Measurements from ENCODE around the gene ALOX5. TPM values are rescaled to one million over a fixed set of nuclear protein-coding genes. Genes with fewer than 3 reads are reported as not detected.
"Not testable (repeated sequence)": the region's sequence is repeated elsewhere in the genome, so short reads cannot be mapped to it uniquely, and the experiment has no call there.

ALOX5 gene
- total and polyA plus RNA-seq, 8 donors = 6.2 to 44.3 (median 30.8) TPM

DNA sequence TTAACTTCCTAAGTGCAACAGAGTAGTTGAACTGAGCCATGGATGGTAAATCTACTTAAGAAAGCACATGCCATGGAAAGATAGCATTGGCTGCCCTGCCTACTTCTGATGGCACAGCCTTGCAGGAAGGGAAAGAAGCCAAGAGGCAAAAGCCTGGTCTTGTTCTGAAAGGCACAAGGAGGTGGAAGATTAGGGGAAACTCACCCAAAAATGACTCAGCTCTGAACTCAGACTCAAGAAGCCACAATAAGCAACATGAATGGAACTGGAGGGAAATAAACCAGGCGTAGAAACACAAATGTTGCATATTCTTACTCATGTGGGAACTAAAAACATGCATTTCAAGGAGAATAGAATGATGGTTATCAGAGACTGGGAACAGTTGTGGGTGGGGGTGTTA lies 20.8 kb upstream of the ALOX5 start:
- TF ChIP-seq, protein P1, sequence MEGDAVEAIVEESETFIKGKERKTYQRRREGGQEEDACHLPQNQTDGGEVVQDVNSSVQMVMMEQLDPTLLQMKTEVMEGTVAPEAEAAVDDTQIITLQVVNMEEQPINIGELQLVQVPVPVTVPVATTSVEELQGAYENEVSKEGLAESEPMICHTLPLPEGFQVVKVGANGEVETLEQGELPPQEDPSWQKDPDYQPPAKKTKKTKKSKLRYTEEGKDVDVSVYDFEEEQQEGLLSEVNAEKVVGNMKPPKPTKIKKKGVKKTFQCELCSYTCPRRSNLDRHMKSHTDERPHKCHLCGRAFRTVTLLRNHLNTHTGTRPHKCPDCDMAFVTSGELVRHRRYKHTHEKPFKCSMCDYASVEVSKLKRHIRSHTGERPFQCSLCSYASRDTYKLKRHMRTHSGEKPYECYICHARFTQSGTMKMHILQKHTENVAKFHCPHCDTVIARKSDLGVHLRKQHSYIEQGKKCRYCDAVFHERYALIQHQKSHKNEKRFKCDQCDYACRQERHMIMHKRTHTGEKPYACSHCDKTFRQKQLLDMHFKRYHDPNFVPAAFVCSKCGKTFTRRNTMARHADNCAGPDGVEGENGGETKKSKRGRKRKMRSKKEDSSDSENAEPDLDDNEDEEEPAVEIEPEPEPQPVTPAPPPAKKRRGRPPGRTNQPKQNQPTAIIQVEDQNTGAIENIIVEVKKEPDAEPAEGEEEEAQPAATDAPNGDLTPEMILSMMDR (IDR thresholded peaks at IDR 0.05) = no peak
- no peak for FAIRE-seq
- Histone ChIP-seq H3K9me3 (no peaks in the 10 kb centered on the region), H3K4me1 (no peaks in the 10 kb centered on the region), H3K4me3 (no peak overlapping the region), H3K27me3 (no peaks in the 10 kb centered on the region), H3K27ac (no peak overlapping the region), H3K36me3 (no peaks in the 10 kb centered on the region)
- intact Hi-C loops (cut with DNase I) = no loop called here
- WGBS, 2 donors = 75 to 76% methylated on average over 1 of the region's 1 CpG
- peak in 1 of 4 donors; percentile 32 for ATAC-seq
- DNase-seq = no peak

DNA sequence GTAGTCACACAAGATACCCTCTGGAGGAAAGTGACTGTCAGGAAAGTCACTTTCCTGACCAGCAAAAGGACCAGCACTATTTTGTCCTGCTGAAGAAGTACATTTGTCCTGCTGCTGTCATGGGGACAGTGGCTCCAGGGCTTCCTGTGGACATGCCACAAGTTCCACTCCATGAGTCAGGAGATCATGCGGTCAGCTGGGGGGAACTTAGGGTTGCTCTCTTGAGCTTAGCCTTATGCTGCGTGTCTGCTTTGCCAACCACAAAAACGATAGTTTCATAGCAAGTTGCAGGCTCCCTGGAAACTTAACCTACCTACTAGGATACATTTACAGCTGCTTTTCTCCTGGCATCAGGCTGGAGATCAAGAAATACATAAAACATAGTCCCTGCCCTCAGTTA lies 19.8 kb upstream of the ALOX5 start:
- no peaks in the 10 kb centered on the region for H3K27me3 ChIP-seq
- no peak for FAIRE-seq
- H3K4me1 ChIP-seq = no peaks in the 10 kb centered on the region
- peak in 1 of 6 donors; percentile 44 for DNase-seq
- H3K27ac ChIP-seq = no peak overlapping the region
- intact Hi-C loops (cut with DNase I) = no loop called here
- ATAC-seq = peak in 2 of 4 donors; percentile 80 to 81
- TF ChIP-seq, protein P1 (IDR thresholded peaks at IDR 0.05) = no peak
- H3K9me3 ChIP-seq = no peaks in the 10 kb centered on the region
- no peak overlapping the region for H3K4me3 ChIP-seq
- 69 to 79% methylated on average over 3 of the region's 3 CpGs for WGBS, 2 donors
- H3K36me3 ChIP-seq = no peaks in the 10 kb centered on the region

DNA sequence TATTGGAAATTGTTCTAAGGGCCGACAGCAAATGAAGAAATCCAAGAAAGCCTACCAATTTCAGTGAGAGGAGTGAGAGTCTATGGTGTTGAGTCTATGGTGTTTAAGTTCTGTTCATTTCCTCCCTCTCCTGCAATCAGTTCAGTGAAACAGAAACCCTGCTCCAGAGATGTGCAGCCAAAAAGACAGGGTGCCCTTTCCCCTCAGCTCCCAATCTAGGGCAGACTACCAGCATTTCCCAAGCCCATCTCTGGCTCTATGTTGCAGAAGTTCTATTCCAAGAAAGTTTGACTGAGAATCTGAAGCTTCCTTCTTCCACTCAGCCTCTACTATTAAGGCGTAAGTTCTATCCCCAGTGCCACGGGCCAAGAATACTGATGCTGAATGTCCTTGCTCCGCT lies 18.5 kb upstream of the ALOX5 start:
- ATAC-seq (no peak), FAIRE-seq (no peak), DNase-seq (no peak)
- intact Hi-C loops (cut with DNase I) = no loop called here
- WGBS, 2 donors = 76 to 87% methylated on average over 4 of the region's 4 CpGs
- TF ChIP-seq, protein P1 (IDR thresholded peaks at IDR 0.05) = no peak
- H3K36me3 ChIP-seq = no peaks in the 10 kb centered on the region
- no peaks in the 10 kb centered on the region for H3K9me3 ChIP-seq
- no peaks in the 10 kb centered on the region for H3K27me3 ChIP-seq
- H3K4me3 ChIP-seq = no peak overlapping the region
- no peaks in the 10 kb centered on the region for H3K4me1 ChIP-seq
- no peak overlapping the region for H3K27ac ChIP-seq

DNA sequence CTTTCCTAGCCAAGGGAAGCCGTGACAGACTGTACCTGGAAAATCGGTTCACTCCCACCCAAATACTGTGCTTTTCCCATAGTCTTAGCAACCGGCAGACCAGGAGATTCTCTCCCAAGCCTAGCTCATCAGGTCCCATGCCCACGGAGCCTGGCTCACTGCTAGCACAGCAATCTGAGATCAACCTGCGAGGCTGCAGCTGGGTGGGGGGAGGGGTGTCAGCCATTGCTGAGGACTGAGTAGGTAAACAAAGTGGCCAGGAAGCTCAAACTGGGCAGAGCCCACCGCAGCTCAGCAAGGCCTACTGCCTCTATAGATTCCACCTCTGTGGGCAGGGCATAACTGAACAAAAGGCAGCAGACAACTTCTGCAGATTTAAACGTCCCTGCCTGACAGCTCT lies 15.1 kb upstream of the ALOX5 start:
- H3K4me1 ChIP-seq; intact Hi-C loops (cut with DNase I); FAIRE-seq; H3K4me3 ChIP-seq; H3K27ac ChIP-seq; ATAC-seq; H3K9me3 ChIP-seq; H3K27me3 ChIP-seq; H3K36me3 ChIP-seq; DNase-seq: not testable (repeated sequence)
- 65 to 67% methylated on average over 7 of the region's 7 CpGs for WGBS, 2 donors

DNA sequence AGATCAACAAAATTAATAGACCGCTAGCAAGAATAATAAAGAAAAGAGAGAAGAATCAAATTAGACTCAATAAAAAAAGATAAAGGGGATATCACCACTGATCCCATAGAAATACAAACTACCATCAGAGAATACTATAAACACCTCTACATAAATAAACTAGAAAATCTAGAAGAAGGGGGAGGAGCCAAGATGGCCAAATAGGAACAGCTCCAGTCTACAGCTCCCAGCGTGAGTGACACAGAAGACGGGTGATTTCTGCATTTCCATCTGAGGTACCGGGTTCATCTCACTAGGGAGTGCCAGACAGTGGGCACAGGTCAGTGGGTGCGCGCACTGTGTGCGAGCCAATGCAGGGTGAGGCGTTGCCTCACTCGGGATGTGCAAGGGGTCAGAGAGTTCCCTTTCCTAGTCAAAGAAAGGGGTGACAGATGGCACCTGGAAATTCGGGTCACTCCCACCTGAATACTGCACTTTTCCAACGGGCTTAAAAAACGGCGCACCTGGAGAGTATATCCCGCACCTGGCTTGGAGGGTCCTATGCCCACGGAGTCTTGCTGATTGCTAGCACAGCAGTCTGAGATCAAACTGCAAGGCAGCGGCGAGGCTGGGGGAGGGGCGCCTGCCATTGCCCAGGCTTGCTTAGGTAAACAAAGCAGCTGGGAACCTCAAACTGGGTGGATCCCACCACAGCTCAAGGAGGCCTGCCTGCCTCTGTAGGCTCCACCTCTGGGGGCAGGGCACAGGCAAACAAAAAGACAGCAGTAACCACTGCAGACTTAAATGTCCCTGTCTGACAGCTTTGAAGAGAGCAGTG lies 11.8 kb upstream of the ALOX5 start:
- H3K36me3 ChIP-seq; H3K27me3 ChIP-seq; ATAC-seq; FAIRE-seq; H3K4me1 ChIP-seq; H3K9me3 ChIP-seq; H3K27ac ChIP-seq; intact Hi-C loops (cut with DNase I); H3K4me3 ChIP-seq; DNase-seq: not testable (repeated sequence)
- WGBS, 2 donors = 58 to 67% methylated on average over 18 of the region's 18 CpGs

DNA sequence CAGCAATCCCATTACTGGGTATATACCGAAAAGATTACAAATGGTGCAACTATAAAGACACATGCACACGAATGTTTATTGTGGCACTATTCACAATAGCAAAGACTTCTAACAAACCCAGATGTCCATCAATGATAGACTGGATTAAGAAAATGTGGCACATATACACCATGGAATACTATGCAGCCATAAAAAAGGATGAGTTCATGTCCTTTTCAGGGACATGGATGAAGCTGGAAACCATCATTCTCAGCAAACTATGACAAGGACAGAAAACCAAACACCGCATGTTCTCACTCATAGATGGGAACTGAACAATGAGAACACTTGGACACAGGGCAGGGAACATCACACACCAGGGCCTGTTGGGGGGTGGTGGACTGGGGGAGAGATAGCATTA lies 6.4 kb upstream of the ALOX5 start:
- H3K27me3 ChIP-seq; ATAC-seq; H3K27ac ChIP-seq; H3K9me3 ChIP-seq; H3K4me3 ChIP-seq; DNase-seq; FAIRE-seq; H3K4me1 ChIP-seq; intact Hi-C loops (cut with DNase I); H3K36me3 ChIP-seq: not testable (repeated sequence)
- 82 to 83% methylated on average over 3 of the region's 3 CpGs for WGBS, 2 donors

Measured in pancreas (tissue), 10 donors.